Sciatic nerve (tissue), 2 donors: ENCODE measurements around the gene RPS6KA2. TPM values are rescaled to one million over a fixed set of nuclear protein-coding genes. Genes with fewer than 3 reads are reported as not detected.

ENCODE experiments used
- ATAC-seq: fragments of 200-7000 bp; cut with Tn5 transposase; one replicate; pipeline ENCODE4 v1.9.1; 2020; ENCODE audit warnings: mild to moderate bottlenecking, moderate library complexity
- DNase-seq: peaks from one replicate; pipeline ENCODE4 v3.0.0-alpha.2; 2020; ENCODE audit warnings: low spot score
- intact Hi-C: fragments of 100-400 bp; cut with DNase I; formaldehyde crosslinking; loops from one replicate; pipeline ENCODE4 v1.14.2; 2022
- total RNA-seq: library from RNA; stranded (reverse); fragmentation: NEBNext Ultra II Directional; extraction: Animal tissue kit (Norgen Biotek cat#: 25700); gene quantifications from one replicate; pipeline ENCODE4 v1.2.1, GENCODE V29; 2021
- donor health status: DM: no; HTN: no; CAD: no.
- donor health status: DM: no; HTN: no; CAD: no.

The RPS6KA2 gene
- total RNA-seq, 1 donor from 2014 or later: 69.9 TPM

DNA sequence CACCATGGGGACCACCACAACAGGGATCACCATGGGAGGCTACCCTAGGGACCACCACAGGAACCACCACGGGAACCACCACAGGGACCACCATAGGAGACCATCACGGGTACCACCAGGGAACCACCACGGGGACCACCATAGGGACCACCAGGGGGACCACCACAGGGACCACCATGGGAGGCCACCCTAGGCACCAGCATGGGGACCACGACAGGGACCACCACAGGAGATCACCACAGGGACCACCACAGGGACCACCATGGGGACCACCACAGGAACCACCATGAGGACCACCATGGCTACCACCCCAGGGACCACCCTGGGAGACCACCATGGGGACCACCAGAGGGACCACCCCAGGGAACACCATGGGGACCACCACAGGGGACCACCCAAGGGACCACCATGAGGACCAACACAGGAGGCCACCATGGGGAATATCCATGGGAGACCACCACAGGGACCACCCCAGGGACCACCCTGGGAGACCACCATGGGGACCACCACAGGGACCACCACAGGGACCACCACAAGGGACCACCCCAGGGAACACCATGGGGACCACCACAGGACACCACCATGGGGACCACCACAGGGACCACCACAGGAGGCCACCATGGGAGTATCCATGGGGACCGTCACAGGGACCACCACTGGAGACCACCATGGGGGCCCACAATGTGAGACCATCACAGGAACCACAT is 176.7 kb downstream of the RPS6KA2 start:
- DNase-seq (no peak), ATAC-seq (peak; percentile 38)
- intact Hi-C loops: no loop called here

DNA sequence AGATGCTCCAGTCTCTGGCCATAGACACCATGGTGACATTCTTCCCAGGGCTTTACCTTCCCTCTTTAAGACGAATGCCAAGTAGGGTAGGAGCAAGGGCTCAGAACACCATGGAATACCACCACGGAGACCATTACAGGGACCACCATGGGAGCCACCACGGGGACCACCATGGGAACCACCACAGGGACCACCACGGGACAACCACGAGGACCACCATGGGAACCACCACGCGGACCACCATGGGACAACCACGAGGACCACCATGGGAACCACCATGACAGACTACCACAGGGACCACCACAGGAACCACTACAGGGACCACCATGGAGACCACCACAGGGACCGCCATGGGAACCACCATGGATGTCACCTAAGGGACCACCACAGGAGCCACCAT is 177.4 kb downstream of the RPS6KA2 start:
- intact Hi-C loops: no loop called here
- no peak for ATAC-seq

DNA sequence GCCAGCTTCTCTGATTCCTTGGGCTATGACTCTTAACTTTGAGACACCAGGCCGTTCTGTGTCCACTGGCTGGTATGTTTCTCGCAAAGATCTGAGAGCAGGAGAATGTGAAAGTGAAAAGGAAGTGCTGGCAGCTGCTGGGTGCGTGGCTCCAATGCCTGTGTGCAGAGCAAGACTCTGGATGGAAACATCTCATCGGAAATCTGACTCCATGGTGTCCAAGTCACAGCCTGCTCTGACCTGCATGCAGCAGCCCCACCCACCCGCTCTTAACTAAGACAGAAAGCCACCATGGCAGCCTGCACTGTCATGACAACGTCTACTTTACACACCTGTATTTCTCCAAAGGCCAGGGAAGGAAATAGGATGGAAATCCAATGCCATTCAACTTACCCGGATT is 178.0 kb downstream of the RPS6KA2 start:
- no peak for ATAC-seq
- no peak for DNase-seq

More for the DNA sequence above, 177.4 kb downstream of the RPS6KA2 start:
- no peak for DNase-seq

DNA sequence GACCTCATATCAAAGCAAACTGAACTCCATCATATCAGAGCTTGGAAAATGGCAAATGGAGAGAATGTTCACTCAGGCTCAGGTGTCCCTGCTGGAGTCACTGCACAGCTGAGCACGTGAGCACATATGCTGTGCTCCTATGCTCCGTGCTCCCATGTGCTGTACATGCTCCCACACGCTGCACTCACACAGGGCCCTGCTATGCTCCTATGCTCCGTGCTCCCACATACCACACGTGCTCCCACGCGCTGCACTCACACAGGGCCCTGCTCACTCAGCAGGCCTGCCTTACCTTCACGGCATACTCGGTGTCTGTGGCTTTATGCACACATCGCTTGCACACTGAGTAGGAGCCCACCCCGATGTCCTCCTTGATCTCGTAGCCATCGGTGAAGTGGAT is 178.6 kb downstream of the RPS6KA2 start:
- intact Hi-C loops: no loop called here
- DNase-seq (no peak), ATAC-seq (no peak)

More for the DNA sequence above, 178.0 kb downstream of the RPS6KA2 start:
- intact Hi-C loops: no loop called here

DNA sequence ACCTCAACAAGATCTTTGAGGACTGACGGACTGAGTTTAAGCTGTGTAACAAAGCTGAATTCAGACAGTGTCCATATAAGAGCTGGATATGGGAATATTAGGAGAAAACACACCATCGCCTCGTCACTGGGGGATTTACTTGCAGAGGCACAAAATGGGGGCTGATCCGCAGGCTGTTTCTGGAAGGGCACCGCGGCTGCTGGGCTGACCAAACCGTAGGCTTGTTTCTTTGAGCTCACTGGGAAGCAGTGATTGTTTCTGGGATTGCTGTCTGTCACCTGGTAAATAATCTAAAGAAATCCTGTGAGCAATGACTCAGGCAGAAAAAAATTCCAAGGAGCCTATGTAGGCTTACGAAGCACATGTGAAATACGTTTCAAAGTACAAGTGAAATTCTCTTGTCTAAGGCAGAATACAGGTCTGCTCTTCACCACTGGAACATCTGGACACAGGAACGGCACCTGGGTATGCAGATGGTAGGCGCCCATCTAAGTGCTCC is 180.4 kb downstream of the RPS6KA2 start:
- no peak for ATAC-seq
- DNase-seq: no peak
- intact Hi-C loops: no loop called here

DNA sequence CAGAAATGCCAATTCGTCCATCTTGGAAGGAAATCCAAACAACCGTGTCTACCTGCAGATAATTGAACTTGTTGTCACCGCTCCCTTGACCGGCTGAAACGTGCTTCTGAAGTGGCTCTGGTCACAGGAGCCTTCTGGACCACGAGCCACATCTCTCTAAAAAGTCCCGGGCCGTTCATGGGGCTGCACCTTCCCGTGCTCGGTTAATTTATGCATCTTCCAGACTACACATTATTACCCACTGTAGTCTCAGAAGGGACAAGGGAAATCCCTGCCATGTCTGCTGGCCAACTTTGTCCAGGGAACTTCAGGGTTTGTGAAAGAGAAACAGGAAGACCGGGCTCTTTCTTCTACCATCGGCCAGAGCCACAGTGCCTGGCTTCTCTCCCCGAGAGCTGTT is 180.9 kb downstream of the RPS6KA2 start:
- ATAC-seq: no peak
- intact Hi-C loops: no loop called here
- no peak for DNase-seq

DNA sequence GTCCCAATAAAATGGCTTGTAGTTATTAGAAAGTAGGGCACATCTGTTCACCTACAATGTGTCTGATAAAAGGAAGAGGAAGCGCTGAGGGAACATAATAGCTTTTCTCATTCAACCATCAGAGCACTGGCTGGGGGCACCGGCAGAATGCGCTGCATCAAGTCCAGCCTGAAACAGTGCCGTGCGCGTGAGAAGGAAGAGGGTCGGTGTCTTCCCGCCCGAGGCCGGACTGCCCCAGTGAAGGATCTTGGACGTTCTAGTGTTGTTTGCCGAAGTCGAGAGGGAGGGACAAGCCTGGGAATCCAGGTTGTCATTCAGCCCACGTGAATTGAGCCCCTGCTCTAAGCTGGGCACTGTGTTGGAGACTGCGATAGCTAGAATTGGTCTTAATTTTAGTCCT is 182.6 kb downstream of the RPS6KA2 start:
- ATAC-seq (no peak), DNase-seq (no peak)
- intact Hi-C loops: no loop called here

DNA sequence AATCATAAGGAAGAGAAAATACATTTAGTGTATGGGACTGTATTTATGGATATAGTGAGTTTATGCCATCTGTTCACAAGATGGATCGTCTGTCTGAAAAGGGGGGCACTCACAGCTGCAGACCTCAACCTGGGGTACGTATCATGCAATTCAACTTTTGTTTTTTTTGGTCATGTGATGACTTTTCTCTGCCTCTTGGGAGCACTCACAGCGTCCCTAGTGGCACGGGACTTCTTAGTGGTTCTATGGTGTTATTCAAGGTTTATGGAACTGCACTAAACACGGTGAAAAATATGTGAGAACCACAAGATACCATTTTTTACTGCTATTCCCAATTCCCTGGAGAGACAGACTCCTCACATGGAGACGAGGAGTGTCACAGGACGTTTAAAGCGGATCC is 183.9 kb downstream of the RPS6KA2 start:
- ATAC-seq (no peak), DNase-seq (no peak)
- intact Hi-C loops: no loop called here

DNA sequence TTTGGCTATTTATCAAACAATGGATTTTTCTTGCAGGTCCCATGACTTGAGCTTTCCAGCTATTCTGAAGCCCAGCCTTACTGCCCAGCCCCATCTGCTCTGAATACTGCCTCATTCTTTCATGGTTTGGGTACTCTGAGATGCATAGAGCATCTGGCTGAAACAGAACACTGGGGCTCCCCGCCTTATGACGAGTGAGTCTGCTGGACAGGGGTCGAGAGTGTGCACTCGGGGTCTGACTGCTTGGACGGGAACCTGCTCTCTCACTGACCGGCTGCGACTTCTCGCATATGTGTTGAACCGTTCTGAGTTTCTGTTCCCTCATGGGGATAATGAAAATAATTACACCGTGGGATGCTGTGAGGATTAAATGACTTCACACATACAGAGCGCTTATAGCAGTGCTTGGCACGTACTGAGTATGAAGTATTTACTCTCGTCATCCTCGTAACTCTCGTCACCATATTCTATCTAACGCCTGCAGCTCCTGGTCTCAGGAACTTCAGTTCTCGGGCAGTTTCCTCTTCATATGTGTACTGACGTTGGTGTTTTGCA is 184.8 kb downstream of the RPS6KA2 start:
- no peak for DNase-seq
- ATAC-seq: no peak
- intact Hi-C loops: no loop called here

DNA sequence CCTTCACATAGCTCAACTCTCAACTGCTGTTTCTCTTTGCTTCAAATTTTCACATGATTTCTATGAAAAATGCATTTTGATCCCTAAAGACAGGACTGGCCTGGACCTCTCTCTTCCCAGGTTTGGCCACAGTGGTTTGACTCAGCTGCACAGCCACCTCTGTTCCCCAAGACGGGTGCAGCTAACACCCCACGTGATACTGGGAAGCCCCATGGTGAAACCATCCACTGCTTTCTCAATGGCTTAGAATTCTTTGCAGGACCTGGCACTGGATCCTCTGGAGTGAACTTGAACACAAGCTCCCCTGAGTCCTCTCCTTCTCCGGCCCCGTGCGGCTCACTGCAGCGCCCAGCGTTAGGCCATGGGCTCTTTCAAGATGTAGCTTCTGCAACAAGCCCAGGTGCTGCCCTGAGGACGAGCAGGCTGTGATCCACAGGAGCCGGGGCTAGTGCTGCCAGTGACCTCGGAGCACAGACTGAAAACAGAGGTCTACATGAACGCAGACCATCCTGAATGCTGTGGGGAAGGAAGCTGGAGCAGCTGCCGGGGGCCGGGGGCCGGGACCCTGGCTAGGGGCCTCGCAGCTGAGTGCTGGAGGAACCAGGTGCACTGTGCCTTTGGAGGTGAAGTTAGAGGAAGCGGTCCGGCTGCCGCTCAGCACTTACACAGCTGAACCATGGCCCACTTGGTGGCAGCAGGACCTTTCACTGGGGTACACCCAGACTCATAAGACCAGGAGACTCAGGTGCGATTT is 185.5 kb downstream of the RPS6KA2 start:
- intact Hi-C loops: no loop called here
- no peak for DNase-seq
- no peak for ATAC-seq

DNA sequence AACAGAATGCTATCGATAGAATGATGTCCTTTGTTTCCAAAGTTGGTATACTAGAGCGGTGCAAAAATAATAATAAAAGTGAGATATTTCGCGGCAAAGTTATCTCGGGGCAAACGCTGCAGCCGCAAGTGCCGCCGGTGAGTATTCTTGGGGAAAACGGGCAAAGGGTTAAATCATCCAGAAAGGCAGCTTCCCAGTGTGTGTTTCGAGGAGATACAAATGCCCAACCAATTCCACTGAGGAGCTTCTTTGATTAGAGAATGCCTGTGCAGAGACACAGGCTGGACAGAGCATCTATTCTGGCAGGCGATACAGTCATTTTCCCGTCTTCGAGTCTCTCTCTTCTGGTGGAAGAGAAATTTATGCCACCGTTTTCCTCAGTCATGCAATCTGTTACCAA is 186.3 kb downstream of the RPS6KA2 start:
- DNase-seq (no peak), ATAC-seq (no peak)
- intact Hi-C loops: no loop called here

DNA sequence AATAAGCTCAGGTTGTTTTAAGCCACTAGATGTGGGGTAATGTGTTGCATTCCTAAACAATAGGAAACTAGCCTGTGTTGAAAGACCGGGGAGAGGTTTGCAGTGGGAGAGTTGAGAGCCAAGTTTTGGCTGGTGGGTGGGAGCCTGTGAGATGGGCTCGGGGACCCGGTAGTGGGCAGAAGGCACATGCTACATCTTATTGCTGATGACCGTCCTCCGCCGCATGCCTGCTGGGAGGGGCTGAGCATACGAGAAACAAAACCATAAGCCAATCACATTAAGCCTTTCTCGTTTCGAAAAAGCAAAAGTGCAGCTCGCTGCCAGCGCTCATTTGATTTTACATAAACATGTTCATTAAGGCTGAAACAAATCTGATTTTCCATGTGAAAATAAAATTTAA is 186.9 kb downstream of the RPS6KA2 start:
- no peak for DNase-seq

DNA sequence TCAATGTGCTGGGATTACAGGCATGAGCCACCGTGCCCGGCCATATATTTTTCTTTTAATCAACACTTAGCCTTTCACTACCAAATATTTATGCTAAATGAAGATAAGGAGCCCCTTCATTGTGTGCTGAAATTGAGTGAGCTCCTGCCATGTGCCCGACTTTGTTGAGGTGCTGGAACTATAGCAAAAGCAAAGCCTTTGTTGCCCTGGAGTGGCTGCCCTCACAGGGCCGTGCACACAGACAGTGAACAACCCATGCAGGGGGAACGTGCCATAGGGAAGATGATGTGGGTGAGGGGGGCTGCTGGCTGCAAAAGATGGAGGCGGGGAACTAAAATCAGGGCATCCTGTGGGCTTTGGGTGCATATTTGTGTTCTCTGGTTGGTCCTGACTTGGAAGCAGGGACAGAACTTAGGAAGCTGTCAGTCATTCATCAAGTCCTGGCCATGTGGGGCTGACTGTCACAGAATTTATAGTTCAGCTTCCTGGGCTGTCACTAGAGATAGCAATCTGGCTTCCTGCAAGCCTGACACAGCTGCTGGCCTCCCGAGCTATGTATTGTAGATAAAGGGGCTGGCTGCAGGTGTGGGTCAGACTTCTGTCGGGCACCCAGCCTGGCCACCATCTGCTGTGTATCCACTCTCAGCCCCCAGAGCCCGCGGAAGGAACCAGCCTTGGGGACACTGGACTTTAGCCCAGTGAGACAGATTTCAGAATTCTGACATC is 187.5 kb downstream of the RPS6KA2 start:
- intact Hi-C loops: no loop called here
- DNase-seq: no peak
- ATAC-seq: no peak

More for the DNA sequence above, 186.9 kb downstream of the RPS6KA2 start:
- intact Hi-C loops: no loop called here
- no peak for ATAC-seq

DNA sequence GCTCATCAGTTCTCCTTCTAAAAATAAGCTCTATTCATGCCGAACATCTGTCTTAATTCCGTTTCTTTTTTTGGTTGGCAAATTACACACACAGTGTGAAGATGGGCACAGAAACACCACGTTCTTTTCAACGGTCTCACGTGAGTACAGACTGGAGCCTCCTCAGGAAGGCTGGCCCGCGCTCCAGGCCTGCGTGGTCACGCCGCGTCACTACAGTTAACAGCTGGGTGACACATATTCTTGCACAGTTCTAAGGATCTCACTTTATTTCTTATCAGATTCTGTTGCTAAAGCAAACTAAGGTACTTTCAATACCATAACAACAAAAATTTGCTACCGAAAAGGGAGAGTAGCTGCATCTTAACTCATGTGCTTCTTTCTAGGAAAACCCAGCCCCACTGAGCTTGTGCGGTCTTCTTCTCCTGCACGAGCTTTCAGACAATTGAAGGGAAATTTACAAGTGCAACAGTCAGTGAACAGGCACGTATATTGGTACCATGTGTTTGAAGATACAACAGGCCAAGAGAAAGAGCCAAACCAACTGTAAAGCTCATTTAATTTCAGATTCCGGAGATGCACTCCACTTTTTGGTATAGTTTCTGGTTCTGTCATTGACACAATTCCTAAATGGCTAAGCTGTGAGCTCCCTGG is 188.7 kb downstream of the RPS6KA2 start:
- DNase-seq (no peak), ATAC-seq (no peak)
- intact Hi-C loops: no loop called here

DNA sequence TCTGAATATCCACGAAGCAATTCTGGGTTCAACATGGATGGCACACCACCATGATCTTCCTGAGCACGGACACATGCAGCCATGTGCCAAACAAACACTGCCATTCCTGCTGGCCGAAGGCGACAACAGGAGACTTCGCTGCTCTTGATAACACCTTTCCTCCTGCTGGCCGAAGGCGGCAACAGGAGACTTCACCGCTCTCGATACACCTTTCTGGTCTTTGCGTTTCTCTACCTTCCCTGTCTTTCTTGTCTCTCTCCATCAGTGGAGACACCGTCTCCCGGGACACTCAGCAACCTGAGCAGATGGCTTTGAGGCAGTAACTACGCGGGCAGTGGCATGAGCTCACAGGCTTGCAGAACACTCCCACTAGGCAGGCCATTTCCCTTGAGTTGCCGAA is 189.4 kb downstream of the RPS6KA2 start:
- intact Hi-C loops: no loop called here
- ATAC-seq: no peak
- DNase-seq: no peak

DNA sequence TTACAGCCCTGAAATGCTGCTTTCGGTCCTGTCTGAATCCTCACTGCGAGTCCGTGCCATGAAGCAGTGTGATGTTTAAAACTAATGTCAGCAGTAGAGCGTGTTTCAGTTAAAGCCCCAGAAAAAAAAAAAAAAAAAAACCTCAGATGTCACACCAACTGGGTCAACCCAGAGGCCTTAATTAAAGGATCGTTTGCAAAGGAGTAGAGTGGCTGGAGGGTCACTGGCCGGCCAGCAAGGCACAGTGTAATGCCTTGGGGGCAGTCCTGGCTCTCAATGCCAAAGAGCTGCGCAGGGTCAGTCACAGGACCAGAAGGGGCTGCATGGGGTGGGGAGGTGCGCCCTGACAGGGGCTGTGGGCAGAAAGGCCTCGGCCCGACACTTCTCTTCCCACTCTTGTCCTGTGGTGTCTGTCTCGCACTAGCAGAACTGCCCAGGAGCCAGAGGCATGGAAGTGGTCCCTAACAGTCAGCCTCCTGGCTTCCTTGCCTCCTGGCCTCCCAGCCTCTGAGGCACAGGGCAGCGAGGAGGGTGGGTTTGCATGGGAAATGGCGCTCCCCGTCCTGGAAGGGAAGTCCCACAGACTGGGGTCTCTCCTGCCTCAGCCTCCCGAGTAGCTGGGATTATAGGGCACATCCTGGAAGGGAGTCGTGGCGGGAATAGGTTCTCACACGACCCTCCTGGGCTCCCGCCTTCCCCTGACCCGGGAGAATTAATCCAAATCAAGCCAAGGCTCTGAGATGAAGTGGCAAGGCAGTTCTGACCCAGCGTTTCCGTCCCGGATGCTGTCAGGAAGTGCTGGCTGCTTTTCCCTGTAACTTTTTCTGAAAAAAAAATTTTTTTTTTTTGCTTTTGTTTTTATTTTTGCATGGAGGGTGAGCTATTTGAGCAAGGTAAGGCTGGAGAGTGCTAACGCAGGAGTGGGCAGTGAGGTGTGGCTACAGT is 190.6 kb downstream of the RPS6KA2 start:
- ATAC-seq: no peak
- intact Hi-C loops: no loop called here
- no peak for DNase-seq

DNA sequence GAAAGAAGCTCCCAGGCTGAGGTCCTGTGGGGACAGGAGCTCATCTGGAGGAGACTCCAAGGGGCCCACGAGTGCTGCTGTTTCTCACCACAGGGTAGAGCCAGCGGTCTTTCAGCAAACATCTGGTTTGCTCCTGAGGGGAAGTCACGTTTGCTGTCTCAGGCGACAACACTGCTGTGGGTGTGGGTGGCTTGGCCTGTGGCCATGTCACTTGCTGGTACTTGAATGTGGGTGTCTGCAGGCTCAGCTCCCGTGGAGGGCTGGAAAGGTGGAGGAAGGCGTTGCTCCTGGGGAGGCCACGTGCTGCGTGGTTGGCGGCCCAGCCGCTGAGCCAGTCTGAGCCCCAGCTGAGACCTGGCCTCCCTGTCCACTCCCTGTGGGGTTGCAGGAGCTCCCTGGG is 191.5 kb downstream of the RPS6KA2 start:
- DNase-seq: peak; percentile 74
- peak; percentile 72 for ATAC-seq
- intact Hi-C loops: no loop called here

DNA sequence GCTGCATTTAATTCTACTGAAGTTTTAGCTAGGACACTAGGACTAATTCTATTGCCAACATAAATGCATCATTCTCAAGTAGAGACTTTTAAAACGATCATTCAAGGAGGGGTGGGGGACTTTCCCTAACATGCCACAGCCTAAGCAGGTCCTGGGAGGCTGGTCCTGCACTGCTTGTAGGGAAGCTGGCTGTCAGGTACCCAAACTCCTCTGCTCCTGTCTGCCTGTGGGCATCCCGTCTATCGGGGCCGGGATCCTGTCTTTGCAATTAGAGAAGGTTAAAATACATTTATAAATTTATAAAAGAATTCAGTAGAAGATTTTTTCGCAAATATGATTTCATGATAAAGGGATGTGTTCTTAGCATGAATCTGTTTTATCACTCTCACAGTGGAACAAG is 192.7 kb downstream of the RPS6KA2 start:
- ATAC-seq (no peak), DNase-seq (no peak)
- intact Hi-C loops: no loop called here
